GM12878 (cell line): Measurements from ENCODE around the gene CARD14. TPM values are rescaled to one million over a fixed set of nuclear protein-coding genes. Genes with fewer than 3 reads are reported as not detected.

Source experiments
- ATAC-seq: fragments of 200-7000 bp; cut with Tn5 transposase; 3 replicates; pipeline ENCODE4 v1.9.1; 2020; ENCODE audit warnings: mild to moderate bottlenecking, moderate library complexity
- BruUV-seq: library from RNA; stranded (reverse); fragments of 400-500 nt; replicated peaks from 2 replicates; lab custom pipeline; 2021; lab: Mats Ljungman, UMichigan
- CTCF ChIA-PET: fragments of 300-600 bp; sonication (Branson Sonifier 250); formaldehyde crosslinking; extraction: SDS; loops from one replicate; lab custom pipeline; 2021; ENCODE audit warnings: inconsistent platforms; lab: Yijun Ruan, JAX
- POLR2A ChIA-PET: fragments of 350-600 bp; formaldehyde crosslinking; extraction: SDS; loops from one replicate; lab custom pipeline; 2021; ENCODE audit warnings: inconsistent platforms; lab: Charles Lee
- RAD21 ChIA-PET: fragments of 300-600 bp; sonication (Branson Sonifier 250); formaldehyde crosslinking; loops from one replicate; lab custom pipeline; 2023; ENCODE audit warnings: antibody characterized with exemption; ENCODE audit not compliant: unreplicated experiment; lab: Charles Lee
- SMC1A ChIA-PET: fragments of 300-600 bp; sonication (Branson Sonifier 250); formaldehyde crosslinking; loops from one replicate; lab custom pipeline; 2023; ENCODE audit not compliant: unreplicated experiment, uncharacterized antibody; lab: Charles Lee
- DNase-seq: peaks from one replicate; pipeline ENCODE4 v3.0.0-alpha.2; 2011; ENCODE audit warnings: low read depth, low spot score
- FAIRE-seq: peaks from 3 replicates; lab custom pipeline; 2011; peaks lifted over from hg19 to GRCh38; lab: Jason Lieb, UNC
- H2AFZ ChIP-seq: 2 replicates; pipeline ENCODE4 v1.6.0; 2011; ENCODE audit warnings: low read depth, low read length, control low read depth; ENCODE audit not compliant: control insufficient read depth
- H3K27ac ChIP-seq: 2 replicates; pipeline ENCODE4 v1.5.1; 2011; ENCODE audit warnings: control low read depth; ENCODE audit not compliant: control insufficient read depth, insufficient read depth
- H3K27me3 ChIP-seq, 2 experiments: replicated peaks in 1 of 2; 2 replicates each; pipeline versions ENCODE4 v1.6.0 to v1.6.1; 2011; ENCODE audit warnings: low read length in 1 of 2; ENCODE audit not compliant: control insufficient read depth in 2 of 2, insufficient read depth in 2 of 2
- H3K36me3 ChIP-seq, 2 experiments: 2 replicates each; pipeline ENCODE4 v1.5.1; 2011; ENCODE audit warnings: low read length in 1 of 2; ENCODE audit not compliant: control insufficient read depth in 2 of 2, insufficient read depth in 2 of 2
- H3K4me1 ChIP-seq: 2 replicates; pipeline ENCODE4 v1.6.1; 2011; ENCODE audit warnings: mild to moderate bottlenecking, low read length, moderate library complexity, mixed read lengths; ENCODE audit not compliant: control insufficient read depth, insufficient read depth
- H3K4me2 ChIP-seq: 2 replicates; pipeline ENCODE4 v1.6.0; 2011; ENCODE audit warnings: control low read depth; ENCODE audit not compliant: control insufficient read depth, insufficient read depth
- H3K4me3 ChIP-seq: fragments of 200-600 bp; sonication (generic); 2 replicates; pipeline ENCODE4 v1.5.1; 2016
- H3K79me2 ChIP-seq: 2 replicates; pipeline ENCODE4 v1.6.0; 2011; ENCODE audit warnings: low read length; ENCODE audit not compliant: control insufficient read depth, insufficient read depth
- H3K9ac ChIP-seq: 2 replicates; pipeline ENCODE4 v1.8.0; 2011; ENCODE audit warnings: low read length, control low read depth, mixed read lengths; ENCODE audit not compliant: control insufficient read depth, insufficient read depth
- H3K9me3 ChIP-seq: replicated peaks from 3 replicates; pipeline ENCODE4 v1.5.1; 2011; ENCODE audit warnings: mild to moderate bottlenecking, low read length; ENCODE audit not compliant: control insufficient read depth, insufficient read depth
- H4K20me1 ChIP-seq: 2 replicates; pipeline ENCODE4 v1.6.0; 2011; ENCODE audit not compliant: control insufficient read depth, insufficient read depth
- FOXK2 ChIP-seq: fragments of 450-650 bp; IDR thresholded peaks from 2 replicates; pipeline ENCODE4 v1.6.1; 2017; ENCODE audit warnings: mild to moderate bottlenecking, moderate library complexity
- LARP7 ChIP-seq: fragments of 450-650 bp; IDR thresholded peaks from 2 replicates; pipeline ENCODE4 v1.6.1; 2017; ENCODE audit warnings: mild to moderate bottlenecking
- MEF2A ChIP-seq: IDR thresholded peaks from 2 replicates; pipeline ENCODE4 v1.6.1; 2011; ENCODE audit warnings: low read depth, mild to moderate bottlenecking, low read length, moderate library complexity; ENCODE audit not compliant: insufficient read depth
- RELA ChIP-seq: fragments of 450-650 bp; IDR thresholded peaks from 2 replicates; pipeline ENCODE4 v1.8.0; 2014; ENCODE audit warnings: borderline replicate concordance; ENCODE audit not compliant: partially characterized antibody
- SIX5 ChIP-seq: IDR thresholded peaks from 2 replicates; pipeline ENCODE4 v1.6.1; 2011; ENCODE audit warnings: mild to moderate bottlenecking, low read depth, low read length, moderate library complexity; ENCODE audit not compliant: severe bottlenecking
- whole genome bisulfite sequencing: methylation state at CpG from one replicate; pipeline ENCODE4 v1.1.6; 2016; ENCODE audit warnings: low lambda C conversion rate; ENCODE audit not compliant: insufficient replicate concordance, insufficient coverage; ENCODE audit errors: missing lambda C conversion rate; 5-methylcytosine and 5-hydroxymethylcytosine counted together
- in situ Hi-C: fragments of 300-500 bp; cut with MboI; formaldehyde crosslinking; loops from 9 replicates; pipeline ENCODE4 v1.14.3; 2018; ENCODE audit warnings: mixed read lengths
- intact Hi-C: fragments of 100-400 bp; cut with micrococcal nuclease; formaldehyde crosslinking; loops from one replicate; pipeline ENCODE4 v1.14.2; 2022; ENCODE audit not compliant: unreplicated experiment
- polyA plus RNA-seq, 11 experiments: library from polyadenylated mRNA; depleted of rRNA in 4 of 11; unstranded in 6 of 11; stranded (reverse) in 5 of 11; fragments of >200 nt; fragmentation: Nextera tagmentation in 4 of 11; fragmentation: Illumina TruSeq in 1 of 11; extraction: Ambion mirVana in 4 of 11; extraction: Trizol in 1 of 11; gene quantifications; 1 replicate in 1 of 11; 2 replicates in 10 of 11; pipeline versions ENCODE4 v1.2.1 to v1.2.3, GENCODE V29; 2011 to 2016; ENCODE audit warnings: inconsistent platforms in 2 of 11, missing spikeins in 2 of 11, low read depth in 1 of 11
- total RNA-seq, 4 experiments: library from RNA; depleted of rRNA in 3 of 4; stranded (reverse); fragments of >200 nt in 3 of 4; fragmentation: Illumina TruSeq in 1 of 4; extraction: Trizol in 1 of 4; gene quantifications; 2 replicates each; pipeline versions ENCODE4 v1.2.1 to v1.2.3, GENCODE V29; 2013 to 2021
- TF ChIP-seq, protein P1 (sequence below): fragments of 450-650 bp; formaldehyde crosslinking; IDR thresholded peaks from 2 replicates; pipeline ENCODE4 v1.4.0; 2020; ENCODE audit warnings: mild to moderate bottlenecking, moderate library complexity
- TF ChIP-seq, protein P2 (sequence below): fragments of 450-650 bp; IDR thresholded peaks from 2 replicates; pipeline ENCODE4 v1.6.1; 2017; ENCODE audit warnings: low read depth, mild to moderate bottlenecking, moderate library complexity

The CARD14 gene
- total and polyA plus RNA-seq, 10 of the 15 experiments (the other 5 are each of a cell fraction or from before 2014, with no cell fraction given), result 0.08 to 0.15 TPM; not detected in 8

DNA sequence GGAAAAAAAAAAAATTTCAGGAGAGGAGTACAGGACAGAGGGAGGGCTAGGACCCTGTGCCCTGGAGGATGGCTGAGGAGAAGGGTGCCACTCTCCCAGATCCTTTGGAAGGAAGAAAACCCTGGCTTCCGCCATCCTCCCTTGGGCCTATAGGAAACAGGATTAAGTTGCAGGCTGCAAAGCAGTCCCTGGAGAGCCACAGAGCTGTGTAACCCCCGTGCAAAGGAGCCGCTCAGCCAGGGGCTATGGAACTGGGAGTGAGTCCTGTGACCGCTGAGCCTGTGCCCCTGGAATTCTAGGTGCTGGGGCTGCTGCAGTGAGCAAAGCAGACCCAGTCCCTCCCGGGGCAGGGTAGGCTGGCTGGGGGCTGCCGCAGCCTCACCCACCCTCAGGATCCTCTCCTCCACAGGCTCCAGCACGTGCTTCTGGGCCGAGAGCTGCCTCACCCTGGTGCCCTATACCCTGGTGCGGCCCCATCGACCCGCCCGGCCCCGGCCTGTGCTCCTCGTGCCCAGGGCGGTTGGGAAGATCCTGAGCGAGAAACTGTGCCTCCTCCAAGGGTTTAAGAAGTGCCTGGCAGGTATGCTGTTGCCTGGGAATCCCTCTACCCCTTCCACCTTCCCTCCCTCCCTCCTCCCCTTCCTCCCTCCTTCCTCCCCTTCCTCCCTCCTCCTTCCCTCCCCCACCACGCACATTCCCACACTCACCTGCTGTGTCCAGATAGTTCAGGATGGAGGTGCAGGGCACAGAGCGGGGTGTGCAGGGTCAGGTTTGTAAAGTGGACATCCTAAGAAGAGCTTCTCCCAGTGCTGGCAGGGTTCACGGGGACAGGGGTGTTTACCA lies 35.0 kb downstream of the CARD14 start:
- RAD21 ChIA-PET, result no interaction called here
- ATAC-seq (no peak), DNase-seq (no peak), FAIRE-seq (no peak)
- BruUV-seq, result no TSS peak
- Histone ChIP-seq H3K4me3 (no peak overlapping the region), H3K36me3 (no peaks in the 10 kb centered on the region), H3K9me3 (no peaks in the 10 kb centered on the region), H3K27me3 (no peaks in the 10 kb centered on the region), H3K27ac (no peak overlapping the region), H3K4me2 (no peak overlapping the region), H3K9ac (no peak overlapping the region), H3K79me2 (no peaks in the 10 kb centered on the region), H2AFZ (no peak overlapping the region), H4K20me1 (no peaks in the 10 kb centered on the region), H3K4me1 (no peaks in the 10 kb centered on the region)
- in situ Hi-C loops, result no loop called here
- CTCF ChIA-PET, result interaction anchor here (1.5 kb wide), 1 partner anchor 9 kb away, joined by 7 read pairs; no protein-coding TSS in a partner anchor
- TF ChIP-seq, protein P1, sequence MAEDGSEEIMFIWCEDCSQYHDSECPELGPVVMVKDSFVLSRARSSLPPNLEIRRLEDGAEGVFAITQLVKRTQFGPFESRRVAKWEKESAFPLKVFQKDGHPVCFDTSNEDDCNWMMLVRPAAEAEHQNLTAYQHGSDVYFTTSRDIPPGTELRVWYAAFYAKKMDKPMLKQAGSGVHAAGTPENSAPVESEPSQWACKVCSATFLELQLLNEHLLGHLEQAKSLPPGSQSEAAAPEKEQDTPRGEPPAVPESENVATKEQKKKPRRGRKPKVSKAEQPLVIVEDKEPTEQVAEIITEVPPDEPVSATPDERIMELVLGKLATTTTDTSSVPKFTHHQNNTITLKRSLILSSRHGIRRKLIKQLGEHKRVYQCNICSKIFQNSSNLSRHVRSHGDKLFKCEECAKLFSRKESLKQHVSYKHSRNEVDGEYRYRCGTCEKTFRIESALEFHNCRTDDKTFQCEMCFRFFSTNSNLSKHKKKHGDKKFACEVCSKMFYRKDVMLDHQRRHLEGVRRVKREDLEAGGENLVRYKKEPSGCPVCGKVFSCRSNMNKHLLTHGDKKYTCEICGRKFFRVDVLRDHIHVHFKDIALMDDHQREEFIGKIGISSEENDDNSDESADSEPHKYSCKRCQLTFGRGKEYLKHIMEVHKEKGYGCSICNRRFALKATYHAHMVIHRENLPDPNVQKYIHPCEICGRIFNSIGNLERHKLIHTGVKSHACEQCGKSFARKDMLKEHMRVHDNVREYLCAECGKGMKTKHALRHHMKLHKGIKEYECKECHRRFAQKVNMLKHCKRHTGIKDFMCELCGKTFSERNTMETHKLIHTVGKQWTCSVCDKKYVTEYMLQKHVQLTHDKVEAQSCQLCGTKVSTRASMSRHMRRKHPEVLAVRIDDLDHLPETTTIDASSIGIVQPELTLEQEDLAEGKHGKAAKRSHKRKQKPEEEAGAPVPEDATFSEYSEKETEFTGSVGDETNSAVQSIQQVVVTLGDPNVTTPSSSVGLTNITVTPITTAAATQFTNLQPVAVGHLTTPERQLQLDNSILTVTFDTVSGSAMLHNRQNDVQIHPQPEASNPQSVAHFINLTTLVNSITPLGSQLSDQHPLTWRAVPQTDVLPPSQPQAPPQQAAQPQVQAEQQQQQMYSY, result no peak
- TF ChIP-seq RELA (no peak), LARP7 (no peak), MEF2A (no peak), SIX5 (no peak), FOXK2 (no peak)
- TF ChIP-seq, protein P2, sequence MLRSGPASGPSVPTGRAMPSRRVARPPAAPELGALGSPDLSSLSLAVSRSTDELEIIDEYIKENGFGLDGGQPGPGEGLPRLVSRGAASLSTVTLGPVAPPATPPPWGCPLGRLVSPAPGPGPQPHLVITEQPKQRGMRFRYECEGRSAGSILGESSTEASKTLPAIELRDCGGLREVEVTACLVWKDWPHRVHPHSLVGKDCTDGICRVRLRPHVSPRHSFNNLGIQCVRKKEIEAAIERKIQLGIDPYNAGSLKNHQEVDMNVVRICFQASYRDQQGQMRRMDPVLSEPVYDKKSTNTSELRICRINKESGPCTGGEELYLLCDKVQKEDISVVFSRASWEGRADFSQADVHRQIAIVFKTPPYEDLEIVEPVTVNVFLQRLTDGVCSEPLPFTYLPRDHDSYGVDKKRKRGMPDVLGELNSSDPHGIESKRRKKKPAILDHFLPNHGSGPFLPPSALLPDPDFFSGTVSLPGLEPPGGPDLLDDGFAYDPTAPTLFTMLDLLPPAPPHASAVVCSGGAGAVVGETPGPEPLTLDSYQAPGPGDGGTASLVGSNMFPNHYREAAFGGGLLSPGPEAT, result no peak
- WGBS, result 64% methylated on average over 18 of the region's 19 CpGs
- SMC1A ChIA-PET, result interaction anchor here (1.6 kb wide), 1 partner anchor 9 kb away, joined by 5 read pairs; no protein-coding TSS in a partner anchor
- intact Hi-C loops, result no loop called here
- POLR2A ChIA-PET, result no interaction called here
